Measurements from ENCODE around the gene CUEDC2. TPM values are rescaled to one million over a fixed set of nuclear protein-coding genes. Genes with fewer than 3 reads are reported as not detected.
"Not testable (repeated sequence)": the region's sequence is repeated elsewhere in the genome, so short reads cannot be mapped to it uniquely, and the experiment has no call there.

The CUEDC2 gene
- total and polyA plus RNA-seq, 2 experiments from 2014 or later: 45.4 to 79.9 TPM

DNA sequence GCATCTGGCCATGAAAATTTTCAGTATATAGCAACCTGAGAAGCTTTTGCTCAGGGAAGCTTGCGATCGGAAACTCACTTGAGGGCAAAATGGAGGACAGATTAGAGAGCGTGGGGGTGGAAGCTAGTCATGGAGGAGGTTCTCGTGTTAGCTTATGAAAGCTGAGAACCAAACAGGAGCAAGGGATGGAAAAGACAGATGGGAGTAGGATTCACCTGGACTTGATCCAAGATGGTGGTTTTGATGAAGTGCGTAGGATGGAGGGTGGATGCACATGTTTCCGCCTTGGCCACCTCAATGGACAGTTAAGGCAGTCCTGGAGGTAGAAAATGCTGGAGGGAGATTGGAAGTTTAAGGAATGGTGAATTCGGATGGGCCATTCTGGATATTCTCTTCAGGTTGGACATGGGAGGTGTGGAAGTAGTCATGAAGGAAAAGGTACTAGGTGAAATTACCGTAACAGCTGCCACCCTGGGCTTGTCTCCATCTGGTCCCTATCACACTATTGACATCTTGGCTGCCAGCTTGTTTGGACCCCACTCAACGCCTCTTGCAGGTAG is 25.3 kb upstream of the CUEDC2 start:
- no peaks in the 10 kb centered on the region for H3K27me3 ChIP-seq
- peak overlapping the region; percentile 96 for H3K27ac ChIP-seq
- H3K4me1 ChIP-seq (ENCODE audit: insufficient read depth): peaks cover 40% of the 10 kb centered on the region
- no peaks in the 10 kb centered on the region for H3K36me3 ChIP-seq (replicated peaks; ENCODE audit: insufficient read depth, low read depth)
- no peak overlapping the region for H2AFZ ChIP-seq
- WGBS (ENCODE audit: low lambda C conversion rate, missing lambda C conversion rate): 94% methylated on average over 9 of the region's 9 CpGs
- no peak overlapping the region for H3K4me3 ChIP-seq
- no peaks in the 10 kb centered on the region for H3K9me3 ChIP-seq (ENCODE audit: low read depth)
- no peaks in the 10 kb centered on the region for H4K20me1 ChIP-seq (ENCODE audit: insufficient read depth, poor library complexity, severe bottlenecking)
- no peak for DNase-seq (ENCODE audit: low spot score)
- no peaks in the 10 kb centered on the region for H3K9me2 ChIP-seq (replicated peaks; ENCODE audit: insufficient read depth)
- TF ChIP-seq EZH2phosphoT487 (IDR thresholded peaks at IDR 0.05; ENCODE audit: low read depth, severe bottlenecking, unreplicated experiment) (no peak), CTCF (IDR thresholded peaks at IDR 0.05; ENCODE audit: poor library complexity) (no peak), EZH2 (IDR thresholded peaks at IDR 0.05; ENCODE audit: borderline replicate concordance) (no peak)
- H3K79me2 ChIP-seq: peaks cover 4% of the 10 kb centered on the region
- H3K4me2 ChIP-seq: no peak overlapping the region

DNA sequence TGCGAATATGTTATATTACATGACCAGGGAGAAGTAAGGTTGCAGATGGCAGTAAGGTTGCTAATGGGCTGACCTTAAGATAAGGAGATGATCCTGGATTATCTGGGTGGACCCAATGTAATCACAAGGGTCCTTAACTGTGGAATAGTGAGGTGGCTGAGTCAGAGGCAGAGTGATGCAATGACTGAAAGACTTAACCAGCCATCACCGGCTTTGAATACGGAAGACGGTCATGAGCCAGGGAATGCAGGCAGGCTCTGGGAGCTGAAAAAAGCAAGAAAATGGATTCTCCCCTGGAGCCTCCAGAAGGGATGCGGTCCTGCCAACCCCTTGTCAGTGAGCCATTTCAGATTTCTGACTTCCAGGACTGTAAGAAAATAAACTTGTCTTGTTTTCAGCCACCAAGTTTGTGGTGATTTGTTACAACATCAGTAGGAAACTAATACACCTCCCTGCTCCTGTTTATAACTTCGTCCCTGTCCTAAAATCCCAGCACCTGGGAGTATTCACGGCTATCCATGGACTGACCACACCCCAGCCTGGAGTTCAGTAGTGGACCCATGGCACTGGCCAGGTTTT is 23.6 kb upstream of the CUEDC2 start:
- peak overlapping the region; percentile 29 for H3K4me2 ChIP-seq
- H3K9me3 ChIP-seq (ENCODE audit: low read depth): no peaks in the 10 kb centered on the region
- no peak overlapping the region for H2AFZ ChIP-seq
- peak overlapping the region; percentile 96 for H3K27ac ChIP-seq
- peaks cover 16% of the 10 kb centered on the region for H3K79me2 ChIP-seq
- TF ChIP-seq EZH2 (IDR thresholded peaks at IDR 0.05; ENCODE audit: borderline replicate concordance): no peak
- TF ChIP-seq EZH2phosphoT487 (IDR thresholded peaks at IDR 0.05; ENCODE audit: low read depth, severe bottlenecking, unreplicated experiment): no peak
- no peak for TF ChIP-seq CTCF (IDR thresholded peaks at IDR 0.05; ENCODE audit: poor library complexity)
- no peak overlapping the region for H3K4me3 ChIP-seq
- H3K4me1 ChIP-seq (ENCODE audit: insufficient read depth): peaks cover 39% of the 10 kb centered on the region
- no peaks in the 10 kb centered on the region for H3K36me3 ChIP-seq (replicated peaks; ENCODE audit: insufficient read depth, low read depth)
- no peaks in the 10 kb centered on the region for H3K27me3 ChIP-seq
- H4K20me1 ChIP-seq (ENCODE audit: insufficient read depth, poor library complexity, severe bottlenecking): no peaks in the 10 kb centered on the region
- no peaks in the 10 kb centered on the region for H3K9me2 ChIP-seq (replicated peaks; ENCODE audit: insufficient read depth)
- peak; percentile 86 for DNase-seq (ENCODE audit: low spot score)
- 39% methylated on average over 7 of the region's 7 CpGs for WGBS (ENCODE audit: low lambda C conversion rate, missing lambda C conversion rate)

DNA sequence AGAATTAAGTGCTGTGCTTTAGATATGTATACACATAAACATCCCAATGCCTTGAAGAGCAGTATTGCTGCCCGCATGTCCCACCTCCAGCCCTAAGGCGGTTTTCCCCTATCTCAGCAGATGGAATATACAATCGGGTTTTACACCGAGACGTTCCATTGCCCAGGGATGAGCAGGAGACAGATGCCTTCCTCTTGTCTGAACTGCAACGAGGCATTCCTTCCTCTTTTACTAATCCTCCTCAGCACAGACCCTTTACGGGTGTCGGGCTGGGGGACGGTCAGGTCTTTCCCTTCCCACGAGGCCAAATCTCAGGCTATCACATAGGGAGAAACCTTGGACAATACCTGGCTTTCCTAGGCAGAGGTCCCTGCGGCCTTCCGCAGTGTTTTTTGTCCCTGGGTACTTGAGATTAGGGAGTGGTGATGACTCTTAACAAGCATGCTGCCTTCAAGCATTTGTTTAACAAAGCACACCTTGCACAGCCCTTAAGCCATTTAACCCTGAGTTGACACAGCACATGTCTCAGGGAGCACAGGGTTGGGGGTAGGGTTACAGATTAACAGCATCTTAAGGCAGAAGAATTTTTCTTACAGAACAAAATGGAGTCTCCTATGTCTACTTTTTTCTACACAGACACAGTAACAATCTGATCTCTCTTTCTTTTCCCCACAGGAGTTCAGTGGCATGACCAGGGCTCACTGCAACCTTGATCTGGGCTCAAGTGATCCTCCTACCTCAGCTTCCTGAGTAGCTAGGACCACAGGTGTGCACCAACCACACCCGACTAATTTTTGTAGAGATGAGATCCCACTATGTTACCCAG is 22.5 kb upstream of the CUEDC2 start:
- not testable (repeated sequence) for H3K9me3 ChIP-seq (ENCODE audit: low read depth); H3K9me2 ChIP-seq (replicated peaks; ENCODE audit: insufficient read depth); H3K4me2 ChIP-seq; DNase-seq (ENCODE audit: low spot score); H3K4me3 ChIP-seq; H3K27me3 ChIP-seq; H3K36me3 ChIP-seq (replicated peaks; ENCODE audit: insufficient read depth, low read depth); H4K20me1 ChIP-seq (ENCODE audit: insufficient read depth, poor library complexity, severe bottlenecking); H2AFZ ChIP-seq
- peaks cover 39% of the 10 kb centered on the region for H3K4me1 ChIP-seq (ENCODE audit: insufficient read depth)
- H3K79me2 ChIP-seq: peaks cover 16% of the 10 kb centered on the region
- WGBS (ENCODE audit: low lambda C conversion rate, missing lambda C conversion rate): 34% methylated on average over 13 of the region's 13 CpGs
- peak overlapping the region; percentile 96 for H3K27ac ChIP-seq

- Histone ChIP-seq H2AFZ (no peak overlapping the region), H3K27me3 (no peaks in the 10 kb centered on the region), H3K9me2 (replicated peaks; ENCODE audit: insufficient read depth) (no peaks in the 10 kb centered on the region), H3K4me1 (ENCODE audit: insufficient read depth) (peaks cover 38% of the 10 kb centered on the region), H3K27ac (peak overlapping the region; percentile 96), H3K79me2 (peaks cover 19% of the 10 kb centered on the region), H3K4me2 (no peak overlapping the region), H3K9me3 (ENCODE audit: low read depth) (no peaks in the 10 kb centered on the region), H3K4me3 (no peak overlapping the region), H4K20me1 (ENCODE audit: insufficient read depth, poor library complexity, severe bottlenecking) (no peaks in the 10 kb centered on the region), H3K36me3 (replicated peaks; ENCODE audit: insufficient read depth, low read depth) (no peaks in the 10 kb centered on the region)
- DNase-seq (ENCODE audit: low spot score): no peak
- TF ChIP-seq CTCF (IDR thresholded peaks at IDR 0.05; ENCODE audit: poor library complexity) (no peak), EZH2 (IDR thresholded peaks at IDR 0.05; ENCODE audit: borderline replicate concordance) (no peak), EZH2phosphoT487 (IDR thresholded peaks at IDR 0.05; ENCODE audit: low read depth, severe bottlenecking, unreplicated experiment) (no peak)
- WGBS (ENCODE audit: low lambda C conversion rate, missing lambda C conversion rate): 60% methylated on average over 5 of the region's 5 CpGs
These were observed 21.1 kb upstream of the CUEDC2 start for GRCh38 chr10:102453502-102453901.

Measured in hepatocyte (in vitro differentiated cells).